Right lobe of liver (tissue), 4 donors: ENCODE measurements around the gene EXD3.
"Not testable (repeated sequence)": the region's sequence is repeated elsewhere in the genome, so short reads cannot be mapped to it uniquely, and the experiment has no call there.

ENCODE experiments used
- CTCF ChIP-seq, 4 donors: fragments of 200-600 bp in 3 of 4; fragments of 450-650 bp in 1 of 4; IDR thresholded peaks; one replicate each; pipeline versions ENCODE4 v1.5.1 to v1.8.0; 2016 to 2022; ENCODE audit warnings: antibody characterized with exemption in 4 of 4, mild to moderate bottlenecking in 2 of 4
- POLR2A ChIP-seq: fragments of 450-650 bp; IDR thresholded peaks from one replicate; pipeline ENCODE4 v1.6.1; 2017; ENCODE audit warnings: antibody characterized with exemption, mild to moderate bottlenecking
- donor health status: DM: no; HTN: no; CAD: no.
- donor health status: DM: no; HTN: no; CAD: no.
- donor health status: DM: no; HTN: yes; CAD: no.

- TF ChIP-seq CTCF (IDR thresholded peaks at IDR 0.05); POLR2A: not testable (repeated sequence)
Observed at GRCh38 chr9:137466389-137467085, 43.6 kb upstream of the EXD3 start.
